SK-N-SH treated with all-trans-retinoic acid at 6 μM for 48 hours (cell line): ENCODE data around the gene PCIF1.

Experiments used
- ATAC-seq: fragments of 200-7000 bp; cut with Tn5 transposase; 3 replicates; pipeline ENCODE4 v1.9.1; 2020; ENCODE audit warnings: mild to moderate bottlenecking, moderate library complexity
- ARNTL ChIP-seq: fragments of 450-650 bp; formaldehyde crosslinking; IDR thresholded peaks from 2 replicates; pipeline ENCODE4 v1.5.0; 2020; ENCODE audit warnings: low read depth, mild to moderate bottlenecking, moderate library complexity, borderline replicate concordance
- BACH2 ChIP-seq: fragments of 250-450 bp; sonication (Bioruptor Pico); IDR thresholded peaks from 2 replicates; pipeline ENCODE4 v1.9.0; 2021; ENCODE audit warnings: mild to moderate bottlenecking, borderline replicate concordance
- ESRRG ChIP-seq: fragments of 250-450 bp; sonication (Bioruptor Pico); IDR thresholded peaks from 2 replicates; pipeline ENCODE4 v1.6.1; 2021; ENCODE audit warnings: mild to moderate bottlenecking
- GLIS3 ChIP-seq: fragments of 250-450 bp; sonication (Bioruptor Pico); IDR thresholded peaks from 2 replicates; pipeline ENCODE4 v1.5.0; 2020; ENCODE audit warnings: mild to moderate bottlenecking, moderate library complexity
- OSR1 ChIP-seq: fragments of 250-450 bp; sonication (Bioruptor Pico); IDR thresholded peaks from 2 replicates; pipeline ENCODE4 v1.8.0; 2022; ENCODE audit warnings: moderate library complexity, mild to moderate bottlenecking, inconsistent platforms
- PPARA ChIP-seq: fragments of 250-450 bp; sonication (Bioruptor Pico); IDR thresholded peaks from 2 replicates; pipeline ENCODE4 v1.5.0; 2020; ENCODE audit warnings: mild to moderate bottlenecking, borderline replicate concordance
- RARB ChIP-seq: fragments of 250-450 bp; sonication (Bioruptor Pico); IDR thresholded peaks from 2 replicates; pipeline ENCODE4 v1.8.0; 2021; ENCODE audit warnings: mild to moderate bottlenecking, moderate library complexity
- SNAI2 ChIP-seq: fragments of 250-450 bp; sonication (Bioruptor Pico); IDR thresholded peaks from 2 replicates; pipeline ENCODE4 v1.5.0; 2020; ENCODE audit warnings: mild to moderate bottlenecking, moderate library complexity
- TCF4 ChIP-seq: fragments of 250-450 bp; sonication (Bioruptor Pico); IDR thresholded peaks from 2 replicates; pipeline ENCODE4 v1.8.0; 2021; ENCODE audit warnings: mild to moderate bottlenecking, moderate library complexity, borderline replicate concordance
- TOX ChIP-seq: fragments of 250-450 bp; sonication (Bioruptor Pico); IDR thresholded peaks from 2 replicates; pipeline ENCODE4 v1.8.0; 2021; ENCODE audit warnings: mild to moderate bottlenecking, moderate library complexity, borderline replicate concordance
- ZC3H10 ChIP-seq: fragments of 250-450 bp; sonication (Bioruptor Pico); IDR thresholded peaks from 2 replicates; pipeline ENCODE4 v1.5.1; 2021; ENCODE audit warnings: mild to moderate bottlenecking, moderate library complexity
- ZFP3 ChIP-seq: fragments of 250-450 bp; sonication (Bioruptor Pico); IDR thresholded peaks from 2 replicates; pipeline ENCODE4 v1.5.0; 2020; ENCODE audit warnings: mild to moderate bottlenecking, moderate library complexity
- ZFP30 ChIP-seq: fragments of 450-650 bp; formaldehyde crosslinking; IDR thresholded peaks from 2 replicates; pipeline ENCODE4 v1.5.0; 2022; ENCODE audit warnings: mild to moderate bottlenecking, moderate library complexity
- ZNF565 ChIP-seq: fragments of 450-650 bp; formaldehyde crosslinking; conservative IDR thresholded peaks from 2 replicates; pipeline ENCODE4 v1.5.0; 2020; ENCODE audit warnings: low read depth, mild to moderate bottlenecking, moderate library complexity
- ZNF70 ChIP-seq: fragments of 450-650 bp; formaldehyde crosslinking; IDR thresholded peaks from 2 replicates; pipeline ENCODE4 v1.5.0; 2020; ENCODE audit warnings: mild to moderate bottlenecking, moderate library complexity
- ZNF8 ChIP-seq: fragments of 450-650 bp; formaldehyde crosslinking; IDR thresholded peaks from 2 replicates; pipeline ENCODE4 v1.5.0; 2020; ENCODE audit warnings: mild to moderate bottlenecking, moderate library complexity
- TF ChIP-seq, protein P1 (sequence below): fragments of 250-450 bp; sonication (Bioruptor Pico); IDR thresholded peaks from 2 replicates; pipeline ENCODE4 v1.5.1; 2020; ENCODE audit warnings: low read depth, mild to moderate bottlenecking, moderate library complexity
- TF ChIP-seq, protein P2 (sequence below): fragments of 250-450 bp; sonication (Bioruptor Pico); IDR thresholded peaks from 2 replicates; pipeline ENCODE4 v1.5.1; 2021; ENCODE audit warnings: mild to moderate bottlenecking, moderate library complexity
- TF ChIP-seq, protein P3 (sequence below): fragments of 250-450 bp; sonication (Bioruptor Pico); IDR thresholded peaks from 2 replicates; pipeline ENCODE4 v1.8.0; 2020; ENCODE audit warnings: mild to moderate bottlenecking, moderate library complexity, borderline replicate concordance
- TF ChIP-seq, protein P4 (sequence below): fragments of 250-450 bp; sonication (Bioruptor Pico); IDR thresholded peaks from 2 replicates; pipeline ENCODE4 v1.5.0; 2020; ENCODE audit warnings: mild to moderate bottlenecking, moderate library complexity
- TF ChIP-seq, protein P5 (sequence below): fragments of 250-450 bp; sonication (Bioruptor Pico); IDR thresholded peaks from 2 replicates; pipeline ENCODE4 v1.8.0; 2021; ENCODE audit warnings: low read depth, mild to moderate bottlenecking, moderate library complexity, borderline replicate concordance

The PCIF1 gene

DNA sequence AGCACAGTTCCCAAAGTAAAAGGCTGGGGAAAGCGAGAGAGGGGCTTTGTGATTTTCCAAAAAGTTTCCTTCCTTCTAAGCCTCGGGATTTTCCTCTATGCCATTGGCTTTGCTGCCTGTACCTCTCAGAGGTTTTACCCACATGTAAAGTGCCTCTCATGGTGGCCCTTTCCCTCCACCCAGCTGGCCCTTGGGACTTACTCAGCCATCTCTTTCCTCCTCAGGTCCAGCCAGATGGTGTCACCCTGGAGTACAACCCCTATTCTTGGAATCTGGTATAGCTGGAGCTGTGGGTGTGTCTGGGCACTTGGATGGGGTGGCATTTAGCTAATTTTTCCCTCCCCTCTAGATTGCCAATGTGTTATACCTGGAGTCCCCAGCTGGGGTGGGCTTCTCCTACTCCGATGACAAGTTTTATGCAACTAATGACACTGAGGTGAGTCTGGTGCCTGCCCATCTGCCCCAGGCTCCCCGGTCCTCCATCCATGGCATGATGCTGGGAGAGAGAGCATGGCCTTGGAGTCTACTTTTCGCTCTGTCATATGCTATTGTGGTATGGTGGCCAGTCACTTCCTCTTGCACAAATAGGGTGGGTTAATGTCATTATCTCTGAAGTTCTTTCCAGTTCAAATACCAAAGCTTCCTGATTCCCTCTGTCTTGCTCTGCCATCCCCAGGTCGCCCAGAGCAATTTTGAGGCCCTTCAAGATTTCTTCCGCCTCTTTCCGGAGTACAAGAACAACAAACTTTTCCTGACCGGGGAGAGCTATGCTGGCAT is 42.2 kb upstream of the PCIF1 start:
- TF ChIP-seq ZNF8 (CRISPR knock-in tag) (no peak), RARB (no peak), ZFP3 (CRISPR knock-in tag) (no peak), PPARA (no peak), OSR1 (no peak), ZC3H10 (CRISPR knock-in tag) (no peak), ZNF70 (no peak), ZNF565 (CRISPR knock-in tag) (no peak), ESRRG (CRISPR knock-in tag) (no peak), TOX (no peak), TCF4 (CRISPR knock-in tag) (no peak), ZFP30 (CRISPR knock-in tag) (no peak)
- TF ChIP-seq, protein P1, sequence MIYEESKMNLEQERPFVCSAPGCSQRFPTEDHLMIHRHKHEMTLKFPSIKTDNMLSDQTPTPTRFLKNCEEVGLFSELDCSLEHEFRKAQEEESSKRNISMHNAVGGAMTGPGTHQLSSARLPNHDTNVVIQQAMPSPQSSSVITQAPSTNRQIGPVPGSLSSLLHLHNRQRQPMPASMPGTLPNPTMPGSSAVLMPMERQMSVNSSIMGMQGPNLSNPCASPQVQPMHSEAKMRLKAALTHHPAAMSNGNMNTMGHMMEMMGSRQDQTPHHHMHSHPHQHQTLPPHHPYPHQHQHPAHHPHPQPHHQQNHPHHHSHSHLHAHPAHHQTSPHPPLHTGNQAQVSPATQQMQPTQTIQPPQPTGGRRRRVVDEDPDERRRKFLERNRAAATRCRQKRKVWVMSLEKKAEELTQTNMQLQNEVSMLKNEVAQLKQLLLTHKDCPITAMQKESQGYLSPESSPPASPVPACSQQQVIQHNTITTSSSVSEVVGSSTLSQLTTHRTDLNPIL (CRISPR knock-in tag): no peak
- ATAC-seq: peak; percentile 31

DNA sequence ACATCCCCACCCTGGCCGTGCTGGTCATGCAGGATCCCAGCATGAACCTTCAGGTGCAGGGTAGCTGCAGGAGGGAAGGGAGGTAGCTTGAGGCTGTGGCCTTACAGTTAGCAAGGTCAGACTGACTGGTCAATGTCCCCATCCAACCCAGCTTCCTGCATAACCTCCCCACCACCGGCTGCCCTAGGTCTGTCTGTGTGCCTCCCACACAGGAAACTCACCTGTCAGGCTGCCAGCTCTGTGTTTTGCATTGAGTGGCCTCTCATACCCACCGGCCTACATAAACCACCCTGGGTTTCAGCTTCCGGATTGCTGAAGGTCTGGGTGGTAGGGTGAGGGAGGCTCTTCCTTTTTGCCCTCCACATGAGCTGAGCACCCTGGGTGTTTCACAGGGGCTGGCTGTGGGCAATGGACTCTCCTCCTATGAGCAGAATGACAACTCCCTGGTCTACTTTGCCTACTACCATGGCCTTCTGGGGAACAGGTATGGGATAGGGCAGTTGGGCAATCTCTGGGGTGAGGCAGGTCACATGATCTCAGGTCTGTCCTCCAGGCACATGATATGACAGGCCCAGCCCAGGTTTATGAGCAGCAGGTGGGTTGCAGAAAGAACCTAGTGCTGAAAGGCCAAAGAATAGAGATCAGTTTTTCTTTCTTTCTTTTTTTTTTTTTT is 41.5 kb upstream of the PCIF1 start:
- no peak for ATAC-seq
- TF ChIP-seq ZNF8 (CRISPR knock-in tag): no peak
- no peak for TF ChIP-seq ZFP30 (CRISPR knock-in tag)
- TF ChIP-seq OSR1: no peak
- TF ChIP-seq, protein P2, sequence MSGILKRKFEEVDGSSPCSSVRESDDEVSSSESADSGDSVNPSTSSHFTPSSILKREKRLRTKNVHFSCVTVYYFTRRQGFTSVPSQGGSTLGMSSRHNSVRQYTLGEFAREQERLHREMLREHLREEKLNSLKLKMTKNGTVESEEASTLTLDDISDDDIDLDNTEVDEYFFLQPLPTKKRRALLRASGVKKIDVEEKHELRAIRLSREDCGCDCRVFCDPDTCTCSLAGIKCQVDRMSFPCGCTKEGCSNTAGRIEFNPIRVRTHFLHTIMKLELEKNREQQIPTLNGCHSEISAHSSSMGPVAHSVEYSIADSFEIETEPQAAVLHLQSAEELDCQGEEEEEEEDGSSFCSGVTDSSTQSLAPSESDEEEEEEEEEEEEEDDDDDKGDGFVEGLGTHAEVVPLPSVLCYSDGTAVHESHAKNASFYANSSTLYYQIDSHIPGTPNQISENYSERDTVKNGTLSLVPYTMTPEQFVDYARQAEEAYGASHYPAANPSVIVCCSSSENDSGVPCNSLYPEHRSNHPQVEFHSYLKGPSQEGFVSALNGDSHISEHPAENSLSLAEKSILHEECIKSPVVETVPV: no peak
- no peak for TF ChIP-seq TOX
- no peak for TF ChIP-seq ZC3H10 (CRISPR knock-in tag)
- TF ChIP-seq ARNTL (CRISPR knock-in tag): no peak
- TF ChIP-seq RARB: no peak
- TF ChIP-seq TCF4 (CRISPR knock-in tag): no peak
- TF ChIP-seq, protein P3, sequence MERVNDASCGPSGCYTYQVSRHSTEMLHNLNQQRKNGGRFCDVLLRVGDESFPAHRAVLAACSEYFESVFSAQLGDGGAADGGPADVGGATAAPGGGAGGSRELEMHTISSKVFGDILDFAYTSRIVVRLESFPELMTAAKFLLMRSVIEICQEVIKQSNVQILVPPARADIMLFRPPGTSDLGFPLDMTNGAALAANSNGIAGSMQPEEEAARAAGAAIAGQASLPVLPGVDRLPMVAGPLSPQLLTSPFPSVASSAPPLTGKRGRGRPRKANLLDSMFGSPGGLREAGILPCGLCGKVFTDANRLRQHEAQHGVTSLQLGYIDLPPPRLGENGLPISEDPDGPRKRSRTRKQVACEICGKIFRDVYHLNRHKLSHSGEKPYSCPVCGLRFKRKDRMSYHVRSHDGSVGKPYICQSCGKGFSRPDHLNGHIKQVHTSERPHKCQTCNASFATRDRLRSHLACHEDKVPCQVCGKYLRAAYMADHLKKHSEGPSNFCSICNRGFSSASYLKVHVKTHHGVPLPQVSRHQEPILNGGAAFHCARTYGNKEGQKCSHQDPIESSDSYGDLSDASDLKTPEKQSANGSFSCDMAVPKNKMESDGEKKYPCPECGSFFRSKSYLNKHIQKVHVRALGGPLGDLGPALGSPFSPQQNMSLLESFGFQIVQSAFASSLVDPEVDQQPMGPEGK (CRISPR knock-in tag): no peak
- TF ChIP-seq GLIS3: no peak
- no peak for TF ChIP-seq SNAI2

DNA sequence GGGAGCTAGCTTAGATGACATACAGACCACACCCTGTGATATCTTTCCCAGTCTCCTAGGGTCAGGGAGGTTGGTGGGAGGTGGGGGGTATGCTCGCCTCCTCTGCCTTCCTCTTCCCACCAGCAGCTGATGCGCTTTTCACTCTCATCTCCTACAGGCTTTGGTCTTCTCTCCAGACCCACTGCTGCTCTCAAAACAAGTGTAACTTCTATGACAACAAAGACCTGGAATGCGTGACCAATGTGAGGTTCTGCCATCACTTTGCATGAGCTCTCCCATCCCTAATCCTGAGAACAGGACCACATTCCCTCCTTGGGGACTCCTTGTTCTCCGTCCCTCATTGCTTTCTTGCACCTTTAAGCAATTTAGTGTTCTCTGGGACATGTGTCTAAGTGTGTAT is 40.7 kb upstream of the PCIF1 start:
- TF ChIP-seq RARB: no peak
- TF ChIP-seq, protein P2: no peak
- TF ChIP-seq SNAI2: no peak
- TF ChIP-seq GLIS3: no peak
- TF ChIP-seq ZC3H10 (CRISPR knock-in tag): no peak
- TF ChIP-seq, protein P3 (CRISPR knock-in tag): no peak
- TF ChIP-seq ZNF565 (CRISPR knock-in tag): no peak
- TF ChIP-seq, protein P4, sequence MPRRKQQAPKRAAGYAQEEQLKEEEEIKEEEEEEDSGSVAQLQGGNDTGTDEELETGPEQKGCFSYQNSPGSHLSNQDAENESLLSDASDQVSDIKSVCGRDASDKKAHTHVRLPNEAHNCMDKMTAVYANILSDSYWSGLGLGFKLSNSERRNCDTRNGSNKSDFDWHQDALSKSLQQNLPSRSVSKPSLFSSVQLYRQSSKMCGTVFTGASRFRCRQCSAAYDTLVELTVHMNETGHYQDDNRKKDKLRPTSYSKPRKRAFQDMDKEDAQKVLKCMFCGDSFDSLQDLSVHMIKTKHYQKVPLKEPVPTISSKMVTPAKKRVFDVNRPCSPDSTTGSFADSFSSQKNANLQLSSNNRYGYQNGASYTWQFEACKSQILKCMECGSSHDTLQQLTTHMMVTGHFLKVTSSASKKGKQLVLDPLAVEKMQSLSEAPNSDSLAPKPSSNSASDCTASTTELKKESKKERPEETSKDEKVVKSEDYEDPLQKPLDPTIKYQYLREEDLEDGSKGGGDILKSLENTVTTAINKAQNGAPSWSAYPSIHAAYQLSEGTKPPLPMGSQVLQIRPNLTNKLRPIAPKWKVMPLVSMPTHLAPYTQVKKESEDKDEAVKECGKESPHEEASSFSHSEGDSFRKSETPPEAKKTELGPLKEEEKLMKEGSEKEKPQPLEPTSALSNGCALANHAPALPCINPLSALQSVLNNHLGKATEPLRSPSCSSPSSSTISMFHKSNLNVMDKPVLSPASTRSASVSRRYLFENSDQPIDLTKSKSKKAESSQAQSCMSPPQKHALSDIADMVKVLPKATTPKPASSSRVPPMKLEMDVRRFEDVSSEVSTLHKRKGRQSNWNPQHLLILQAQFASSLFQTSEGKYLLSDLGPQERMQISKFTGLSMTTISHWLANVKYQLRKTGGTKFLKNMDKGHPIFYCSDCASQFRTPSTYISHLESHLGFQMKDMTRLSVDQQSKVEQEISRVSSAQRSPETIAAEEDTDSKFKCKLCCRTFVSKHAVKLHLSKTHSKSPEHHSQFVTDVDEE: no peak
- TF ChIP-seq BACH2: no peak
- TF ChIP-seq ZFP30 (CRISPR knock-in tag): no peak
- no peak for TF ChIP-seq ZNF70
- TF ChIP-seq, protein P5, sequence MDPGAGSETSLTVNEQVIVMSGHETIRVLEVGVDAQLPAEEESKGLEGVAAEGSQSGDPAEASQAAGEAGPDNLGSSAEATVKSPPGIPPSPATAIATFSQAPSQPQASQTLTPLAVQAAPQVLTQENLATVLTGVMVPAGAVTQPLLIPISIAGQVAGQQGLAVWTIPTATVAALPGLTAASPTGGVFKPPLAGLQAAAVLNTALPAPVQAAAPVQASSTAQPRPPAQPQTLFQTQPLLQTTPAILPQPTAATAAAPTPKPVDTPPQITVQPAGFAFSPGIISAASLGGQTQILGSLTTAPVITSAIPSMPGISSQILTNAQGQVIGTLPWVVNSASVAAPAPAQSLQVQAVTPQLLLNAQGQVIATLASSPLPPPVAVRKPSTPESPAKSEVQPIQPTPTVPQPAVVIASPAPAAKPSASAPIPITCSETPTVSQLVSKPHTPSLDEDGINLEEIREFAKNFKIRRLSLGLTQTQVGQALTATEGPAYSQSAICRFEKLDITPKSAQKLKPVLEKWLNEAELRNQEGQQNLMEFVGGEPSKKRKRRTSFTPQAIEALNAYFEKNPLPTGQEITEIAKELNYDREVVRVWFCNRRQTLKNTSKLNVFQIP (CRISPR knock-in tag): no peak
- ATAC-seq: no peak
